Measurements from ENCODE around the gene AMOTL1.
A peak's percentile ranks its signal among the peaks of the same experiment; 100 is the strongest.

AMOTL1 gene

DNA sequence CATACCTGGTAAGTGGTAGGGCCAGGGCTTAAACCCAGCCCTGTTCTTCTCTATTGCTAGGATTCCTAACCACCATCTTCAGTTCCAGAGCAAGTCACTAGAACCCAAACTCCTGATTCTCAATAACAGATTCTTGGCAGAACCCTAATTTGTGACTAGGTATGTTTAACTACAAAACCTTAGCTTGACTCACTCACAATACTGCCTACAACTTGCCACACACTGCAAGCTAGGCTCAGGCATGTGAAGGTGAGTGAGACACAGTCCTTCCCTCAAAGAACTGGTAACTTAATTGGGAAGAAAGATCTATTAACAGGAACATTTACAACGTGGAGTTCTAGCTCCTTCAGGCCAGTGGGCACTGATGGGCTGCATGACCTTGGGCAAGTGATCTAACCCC is 14.5 kb upstream of the AMOTL1 start:
- no peak for TF ChIP-seq GATA2 (IDR thresholded peaks at IDR 0.05; ENCODE audit: low read depth, low read length)
- TF ChIP-seq GATA3 (IDR thresholded peaks at IDR 0.05; ENCODE audit: low read depth, low read length) = no peak

DNA sequence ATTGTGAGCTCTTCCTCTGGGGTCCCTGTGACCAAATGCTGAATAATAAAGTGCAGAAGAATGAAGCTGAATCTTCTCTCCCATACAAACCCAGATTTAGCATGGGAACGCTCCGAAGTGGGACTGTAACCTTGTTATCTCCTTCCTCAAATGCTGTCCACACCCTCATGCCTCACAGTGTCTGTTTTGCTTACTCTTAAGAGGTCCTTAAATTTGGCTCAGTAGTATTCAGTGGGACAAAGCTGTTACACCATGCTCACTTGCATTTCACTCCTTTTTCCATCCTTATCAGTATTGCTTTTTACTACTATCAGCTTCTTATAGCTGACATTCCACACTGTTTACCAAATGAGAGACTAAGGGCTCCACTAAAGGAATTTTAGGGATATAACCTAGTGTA is 13.8 kb upstream of the AMOTL1 start:
- TF ChIP-seq GATA2 (IDR thresholded peaks at IDR 0.05; ENCODE audit: low read depth, low read length) (no peak), GATA3 (IDR thresholded peaks at IDR 0.05; ENCODE audit: low read depth, low read length) (no peak)

- no peak for TF ChIP-seq GATA3 (IDR thresholded peaks at IDR 0.05; ENCODE audit: low read depth, low read length)
- no peak for TF ChIP-seq GATA2 (IDR thresholded peaks at IDR 0.05; ENCODE audit: low read depth, low read length)
These were observed 13.3 kb upstream of the AMOTL1 start for GRCh38 chr11:94754819-94755218.

DNA sequence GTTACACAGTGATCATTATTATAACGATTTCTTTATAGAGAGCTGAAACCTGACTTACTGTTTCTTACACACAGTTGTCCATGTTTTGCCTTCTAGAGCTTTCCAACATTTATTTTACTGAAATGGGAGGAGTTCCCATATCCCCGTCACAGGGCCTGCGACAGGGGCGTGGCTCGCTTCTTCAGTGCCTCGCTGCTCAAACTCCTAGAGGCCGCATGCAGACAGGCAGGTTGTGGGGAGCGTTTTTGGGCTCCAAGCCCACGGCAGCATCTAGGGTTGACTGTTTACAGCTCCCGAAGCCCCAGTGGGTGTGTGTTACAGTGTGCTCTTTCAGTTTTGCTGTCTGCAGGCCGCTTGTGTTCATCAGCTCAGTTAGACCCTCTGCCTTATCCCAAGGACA is 12.7 kb upstream of the AMOTL1 start:
- TF ChIP-seq GATA2 (IDR thresholded peaks at IDR 0.05; ENCODE audit: low read depth, low read length) (no peak), GATA3 (IDR thresholded peaks at IDR 0.05; ENCODE audit: low read depth, low read length) (no peak)

DNA sequence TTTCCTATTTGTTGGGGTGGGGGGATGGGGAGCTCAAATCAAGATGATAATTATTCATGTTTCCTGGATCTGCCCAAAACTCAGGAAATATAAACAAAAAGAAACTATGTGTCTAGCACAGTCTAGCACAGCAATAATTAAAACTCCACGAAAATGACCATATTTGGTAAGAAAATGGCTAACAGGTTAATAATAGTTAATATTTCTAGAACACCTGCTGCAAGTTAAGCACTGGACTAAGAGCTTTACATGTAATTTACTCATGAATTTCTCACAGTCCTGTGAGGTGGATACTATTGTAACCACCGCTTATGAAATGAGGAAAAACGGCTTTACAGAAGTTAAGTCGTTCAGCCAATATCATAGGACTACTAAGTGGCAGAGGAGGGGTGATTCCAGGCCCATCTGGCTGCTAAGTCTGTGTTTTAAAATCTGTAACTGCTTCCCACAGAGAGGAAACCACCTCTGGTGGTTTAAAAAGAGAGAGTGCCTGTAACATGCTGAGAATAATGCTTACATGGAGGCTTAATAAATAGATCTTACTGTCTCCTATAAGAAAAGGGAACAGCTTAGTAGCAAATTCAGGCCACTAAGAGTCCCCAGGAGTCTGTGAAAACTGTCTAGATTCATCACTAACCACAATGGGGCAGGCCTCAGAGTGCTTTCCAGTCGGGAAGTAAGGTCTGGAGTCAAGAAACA is 11.0 kb upstream of the AMOTL1 start:
- no peak for TF ChIP-seq GATA3 (IDR thresholded peaks at IDR 0.05; ENCODE audit: low read depth, low read length)
- no peak for TF ChIP-seq GATA2 (IDR thresholded peaks at IDR 0.05; ENCODE audit: low read depth, low read length)

- no peak for TF ChIP-seq GATA3 (IDR thresholded peaks at IDR 0.05; ENCODE audit: low read depth, low read length)
- TF ChIP-seq GATA2 (IDR thresholded peaks at IDR 0.05; ENCODE audit: low read depth, low read length) = no peak
These were observed 9.5 kb upstream of the AMOTL1 start for GRCh38 chr11:94758666-94759065.

- TF ChIP-seq GATA2 (IDR thresholded peaks at IDR 0.05; ENCODE audit: low read depth, low read length) = peak; percentile 64
- peak; percentile 65; the same call in 1 of the 2 replicates for TF ChIP-seq GATA3 (IDR thresholded peaks at IDR 0.05; ENCODE audit: low read depth, low read length)
These were observed 8.6 kb upstream of the AMOTL1 start for GRCh38 chr11:94759522-94759921.

- TF ChIP-seq GATA2 (IDR thresholded peaks at IDR 0.05; ENCODE audit: low read depth, low read length) = no peak
- no peak for TF ChIP-seq GATA3 (IDR thresholded peaks at IDR 0.05; ENCODE audit: low read depth, low read length)
These were observed 7.9 kb upstream of the AMOTL1 start for GRCh38 chr11:94760296-94760695.

- TF ChIP-seq GATA2 (IDR thresholded peaks at IDR 0.05; ENCODE audit: low read depth, low read length) (no peak), GATA3 (IDR thresholded peaks at IDR 0.05; ENCODE audit: low read depth, low read length) (no peak)
These were observed 5.9 kb upstream of the AMOTL1 start for GRCh38 chr11:94762208-94762607.

DNA sequence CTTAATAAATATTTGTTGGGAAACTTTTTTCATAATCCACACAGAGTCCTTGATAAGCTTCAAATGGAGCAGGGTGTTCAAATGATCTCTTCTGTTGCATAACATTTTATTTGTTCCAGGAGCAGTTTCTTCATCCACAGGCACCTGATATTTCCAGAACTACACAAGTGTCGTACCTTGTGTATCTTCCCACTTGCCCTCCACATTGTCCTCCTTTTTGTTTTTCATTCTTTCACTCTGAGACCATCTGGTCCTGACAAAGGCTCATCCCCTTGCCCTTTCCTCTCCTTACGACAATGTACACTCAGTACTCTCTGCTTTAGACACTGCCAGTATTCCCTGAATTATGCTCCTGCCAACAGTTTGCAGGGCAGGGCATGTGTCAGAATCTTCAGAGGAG is 5.2 kb upstream of the AMOTL1 start:
- TF ChIP-seq GATA3 (IDR thresholded peaks at IDR 0.05; ENCODE audit: low read depth, low read length) = no peak
- TF ChIP-seq GATA2 (IDR thresholded peaks at IDR 0.05; ENCODE audit: low read depth, low read length) = no peak

GRCh38 chr11:94766713-94767206 is 1.4 kb upstream of the AMOTL1 start:
- TF ChIP-seq GATA3 (IDR thresholded peaks at IDR 0.05; ENCODE audit: low read depth, low read length) (no peak), GATA2 (IDR thresholded peaks at IDR 0.05; ENCODE audit: low read depth, low read length) (no peak)

- no peak for TF ChIP-seq GATA2 (IDR thresholded peaks at IDR 0.05; ENCODE audit: low read depth, low read length)
- no peak for TF ChIP-seq GATA3 (IDR thresholded peaks at IDR 0.05; ENCODE audit: low read depth, low read length)
These were observed 865 bp upstream of the AMOTL1 start for GRCh38 chr11:94767291-94767690.

DNA sequence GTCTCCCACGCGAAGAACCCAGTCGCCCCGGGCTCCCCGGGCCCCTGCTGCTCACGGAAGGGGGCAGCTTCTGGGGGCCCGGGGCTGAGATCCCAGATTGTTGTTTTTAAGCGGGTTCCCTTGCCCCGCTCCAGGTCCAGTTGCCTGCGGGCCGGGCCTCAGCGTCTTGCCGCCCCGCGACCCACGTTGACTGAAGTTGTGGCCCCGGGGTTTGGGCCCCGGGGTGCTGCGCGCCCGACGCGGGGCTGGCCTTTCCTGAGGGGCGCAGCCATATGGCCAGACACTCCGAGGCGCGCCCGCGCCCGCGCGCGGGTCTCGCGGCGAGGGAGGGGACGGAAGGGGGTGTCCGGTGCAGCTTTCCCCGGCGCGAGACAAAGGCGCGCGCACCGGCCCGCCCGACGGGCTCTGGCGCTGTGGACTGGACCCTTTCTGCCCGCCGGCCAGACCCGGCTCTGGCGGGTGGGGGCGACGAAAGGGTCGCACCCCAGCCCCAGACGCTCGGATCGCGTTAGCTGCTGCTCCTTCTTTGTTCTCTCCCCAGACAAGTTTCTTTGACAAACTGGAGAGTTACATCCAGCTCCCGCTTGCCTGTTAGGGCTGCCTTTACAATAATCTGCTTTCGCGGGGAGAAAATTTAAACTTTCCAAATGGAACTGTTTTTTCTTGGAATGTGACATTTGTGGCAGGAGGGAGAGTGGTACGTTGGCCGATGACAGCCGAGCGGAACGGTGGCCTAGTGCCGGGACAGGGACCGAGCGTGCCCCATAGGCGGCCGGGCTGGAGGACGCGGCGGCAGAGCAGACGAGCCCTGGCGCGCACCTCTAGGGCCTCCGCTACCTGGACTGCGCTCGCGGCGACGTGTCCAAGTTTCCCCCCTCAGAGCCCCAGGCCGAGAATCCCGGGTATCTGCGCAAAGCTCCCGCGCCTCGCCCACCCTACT is 716 bp downstream of the AMOTL1 start:
- TF ChIP-seq GATA3 (IDR thresholded peaks at IDR 0.05; ENCODE audit: low read depth, low read length) = no peak
- no peak for TF ChIP-seq GATA2 (IDR thresholded peaks at IDR 0.05; ENCODE audit: low read depth, low read length)

GRCh38 chr11:94769880-94770279 is 1.7 kb downstream of the AMOTL1 start:
- no peak for TF ChIP-seq GATA3 (IDR thresholded peaks at IDR 0.05; ENCODE audit: low read depth, low read length)
- no peak for TF ChIP-seq GATA2 (IDR thresholded peaks at IDR 0.05; ENCODE audit: low read depth, low read length)

Data from SH-SY5Y (cell line).